CD4-positive, alpha-beta memory T cell (primary cell): Measurements from ENCODE around the gene RHCE. TPM values are rescaled to one million over a fixed set of nuclear protein-coding genes. Genes with fewer than 3 reads are reported as not detected.
"Not testable (repeated sequence)": the region's sequence is repeated elsewhere in the genome, so short reads cannot be mapped to it uniquely, and the experiment has no call there.

Experiments
- CTCF ChIA-PET: fragments of 350-600 bp; sonication (Branson Sonifier 250); formaldehyde crosslinking; loops from one replicate; lab custom pipeline; 2021; ENCODE audit warnings: inconsistent platforms; ENCODE audit not compliant: partially characterized antibody; lab: Charles Lee
- POLR2A ChIA-PET: fragments of 350-600 bp; sonication (Branson Sonifier 250); formaldehyde crosslinking; loops from one replicate; lab custom pipeline; 2021; ENCODE audit not compliant: partially characterized antibody; lab: Charles Lee
- DNase-seq, 5 donors: peaks; one replicate each; pipeline versions ENCODE4 v3.0.0 to v3.0.0-alpha.2; 2020 to 2022; ENCODE audit warnings: mixed read lengths in 1 of 5
- H3K27ac ChIP-seq: one replicate; pipeline ENCODE4 v1.7.0; 2013; ENCODE audit warnings: low read depth, low read length
- H3K27me3 ChIP-seq: 2 replicates; pipeline ENCODE4 v1.7.0; 2013; ENCODE audit warnings: mild to moderate bottlenecking, low read length, moderate library complexity; ENCODE audit not compliant: insufficient read depth
- H3K36me3 ChIP-seq: 2 replicates; pipeline ENCODE4 v1.7.0; 2013; ENCODE audit warnings: mild to moderate bottlenecking, low read length, moderate library complexity; ENCODE audit not compliant: insufficient read depth
- H3K4me1 ChIP-seq: 2 replicates; pipeline ENCODE4 v1.7.0; 2013; ENCODE audit warnings: mild to moderate bottlenecking, low read length, moderate library complexity; ENCODE audit not compliant: insufficient read depth
- H3K4me3 ChIP-seq, 2 donors: one replicate each; pipeline ENCODE4 v1.7.0; 2013; ENCODE audit warnings: low read length in 2 of 2, mild to moderate bottlenecking in 1 of 2
- H3K9me3 ChIP-seq, 2 donors: one replicate each; pipeline ENCODE4 v1.7.0; 2013; ENCODE audit warnings: low read length in 2 of 2, control low read depth in 1 of 2; ENCODE audit not compliant: control insufficient read depth in 1 of 2
- H3K27ac Mint-ChIP-seq, 7 donors: one replicate each; pipeline ENCODE4 v1.8.0; 2020 to 2021; ENCODE audit warnings: mixed read lengths in 7 of 7, mild to moderate bottlenecking in 6 of 7, inconsistent platforms in 3 of 7, moderate library complexity in 3 of 7
- H3K27me3 Mint-ChIP-seq, 2 donors: one replicate each; pipeline ENCODE4 v1.8.0; 2020 to 2021; ENCODE audit warnings: mixed read lengths in 2 of 2
- H3K36me3 Mint-ChIP-seq, 2 donors: one replicate each; pipeline ENCODE4 v1.8.0; 2020 to 2021; ENCODE audit warnings: mixed read lengths in 2 of 2, inconsistent platforms in 1 of 2, mild to moderate bottlenecking in 1 of 2
- H3K4me1 Mint-ChIP-seq, 4 donors: one replicate each; pipeline ENCODE4 v1.8.0; 2020 to 2021; ENCODE audit warnings: mixed read lengths in 4 of 4, mild to moderate bottlenecking in 1 of 4
- H3K4me3 Mint-ChIP-seq, 8 donors: one replicate each; pipeline ENCODE4 v1.8.0; 2020 to 2021; ENCODE audit warnings: mixed read lengths in 8 of 8, mild to moderate bottlenecking in 7 of 8, moderate library complexity in 6 of 8, inconsistent platforms in 3 of 8
- H3K9me3 Mint-ChIP-seq, 8 donors: one replicate each; pipeline ENCODE4 v1.8.0; 2020 to 2021; ENCODE audit warnings: mixed read lengths in 8 of 8, mild to moderate bottlenecking in 5 of 8, inconsistent platforms in 3 of 8, moderate library complexity in 1 of 8
- intact Hi-C: fragments of 100-400 bp; cut with micrococcal nuclease; formaldehyde crosslinking; loops from one replicate; pipeline ENCODE4 v1.15.1; 2023
- polyA plus RNA-seq, 2 donors: library from polyadenylated mRNA; unstranded; fragments of 300-500 nt; fragmentation: Illumina TruSeq; gene quantifications; one replicate each; pipeline ENCODE4 v1.2.3, GENCODE V29; 2021
- total RNA-seq, 2 experiments: library from RNA; stranded (reverse); gene quantifications; one replicate each; pipeline ENCODE4 v1.2.3, GENCODE V29; 2021

The RHCE gene
- total and polyA plus RNA-seq, 4 experiments from 2014 or later = 0.31 to 0.61 TPM; not detected in 2

GRCh38 chr1:25329950-25330349 is 90.7 kb downstream of the RHCE start:
- H3K36me3 Mint-ChIP-seq, CTCF ChIA-PET, intact Hi-C loops, POLR2A ChIA-PET, H3K36me3 ChIP-seq, H3K9me3 ChIP-seq, H3K27me3 Mint-ChIP-seq, H3K27ac ChIP-seq, H3K9me3 Mint-ChIP-seq, H3K4me3 ChIP-seq, H3K27me3 ChIP-seq: not testable (repeated sequence)
- H3K27ac Mint-ChIP-seq = peak overlapping the region; percentile 61 to 96 (median 92)
- H3K4me1 ChIP-seq = peaks cover 23% of the 10 kb centered on the region
- H3K4me3 Mint-ChIP-seq = peak overlapping the region in 7 of 8 donors; percentile 28 to 75 (median 55)
- DNase-seq = peak; percentile 5 to 42 (median 23)
- H3K4me1 Mint-ChIP-seq = peaks cover 8 to 44% (median 24%) of the 10 kb centered on the region in 4 donors

DNA sequence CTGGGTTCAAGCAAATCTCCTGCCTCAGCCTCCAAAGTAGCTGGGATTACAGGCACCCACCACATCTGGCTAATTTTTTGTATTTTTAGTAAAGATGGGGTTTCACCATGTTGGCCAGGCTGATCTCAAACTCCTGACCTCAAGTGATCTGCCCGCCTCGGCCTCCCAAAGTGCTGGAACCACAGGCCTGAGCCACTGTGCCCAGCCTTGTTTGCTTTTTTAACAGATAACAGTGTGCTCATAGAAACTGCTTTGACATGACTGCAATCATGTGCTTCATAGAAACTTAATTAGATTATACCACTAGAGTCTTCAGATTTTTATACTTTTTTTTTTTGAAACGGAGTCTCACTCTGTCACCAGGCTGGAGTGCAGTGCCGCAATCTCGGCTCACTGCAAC is 91.3 kb downstream of the RHCE start:
- Mint-ChIP-seq H3K4me3 (peak overlapping the region in 4 of 8 donors; percentile 34 to 65 (median 56)), H3K4me1 (peaks cover 8 to 39% (median 23%) of the 10 kb centered on the region in 4 donors), H3K27ac (peak overlapping the region; percentile 30 to 96 (median 92))
- H3K36me3 Mint-ChIP-seq, H3K27me3 ChIP-seq, H3K36me3 ChIP-seq, CTCF ChIA-PET, DNase-seq, H3K9me3 Mint-ChIP-seq, H3K27me3 Mint-ChIP-seq, intact Hi-C loops, H3K4me3 ChIP-seq, POLR2A ChIA-PET, H3K27ac ChIP-seq, H3K9me3 ChIP-seq: not testable (repeated sequence)
- H3K4me1 ChIP-seq = peaks cover 23% of the 10 kb centered on the region

DNA sequence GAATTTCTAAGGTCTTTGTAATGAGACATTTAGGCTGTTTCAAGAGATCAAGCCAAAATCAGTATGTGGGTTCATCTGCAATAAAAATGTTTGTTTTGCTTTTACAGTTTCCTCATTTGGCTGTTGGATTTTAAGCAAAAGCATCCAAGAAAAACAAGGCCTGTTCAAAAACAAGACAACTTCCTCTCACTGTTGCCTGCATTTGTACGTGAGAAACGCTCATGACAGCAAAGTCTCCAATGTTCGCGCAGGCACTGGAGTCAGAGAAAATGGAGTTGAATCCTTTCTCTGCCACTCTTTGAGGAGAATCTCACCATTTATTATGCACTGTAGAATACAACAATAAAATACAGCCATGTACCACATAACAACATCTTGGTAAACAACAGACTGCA is 91.8 kb downstream of the RHCE start:
- Mint-ChIP-seq H3K4me1 (peaks cover 8 to 34% (median 20%) of the 10 kb centered on the region in 4 donors), H3K27ac (peak overlapping the region in 3 of 7 donors; percentile 17 to 88 (median 82)), H3K4me3 (peak overlapping the region in 1 of 8 donors; percentile 8)
- H3K9me3 ChIP-seq, H3K4me3 ChIP-seq, DNase-seq, CTCF ChIA-PET, POLR2A ChIA-PET, H3K36me3 Mint-ChIP-seq, H3K36me3 ChIP-seq, intact Hi-C loops, H3K27ac ChIP-seq, H3K27me3 ChIP-seq, H3K27me3 Mint-ChIP-seq, H3K9me3 Mint-ChIP-seq: not testable (repeated sequence)
- peaks cover 23% of the 10 kb centered on the region for H3K4me1 ChIP-seq

DNA sequence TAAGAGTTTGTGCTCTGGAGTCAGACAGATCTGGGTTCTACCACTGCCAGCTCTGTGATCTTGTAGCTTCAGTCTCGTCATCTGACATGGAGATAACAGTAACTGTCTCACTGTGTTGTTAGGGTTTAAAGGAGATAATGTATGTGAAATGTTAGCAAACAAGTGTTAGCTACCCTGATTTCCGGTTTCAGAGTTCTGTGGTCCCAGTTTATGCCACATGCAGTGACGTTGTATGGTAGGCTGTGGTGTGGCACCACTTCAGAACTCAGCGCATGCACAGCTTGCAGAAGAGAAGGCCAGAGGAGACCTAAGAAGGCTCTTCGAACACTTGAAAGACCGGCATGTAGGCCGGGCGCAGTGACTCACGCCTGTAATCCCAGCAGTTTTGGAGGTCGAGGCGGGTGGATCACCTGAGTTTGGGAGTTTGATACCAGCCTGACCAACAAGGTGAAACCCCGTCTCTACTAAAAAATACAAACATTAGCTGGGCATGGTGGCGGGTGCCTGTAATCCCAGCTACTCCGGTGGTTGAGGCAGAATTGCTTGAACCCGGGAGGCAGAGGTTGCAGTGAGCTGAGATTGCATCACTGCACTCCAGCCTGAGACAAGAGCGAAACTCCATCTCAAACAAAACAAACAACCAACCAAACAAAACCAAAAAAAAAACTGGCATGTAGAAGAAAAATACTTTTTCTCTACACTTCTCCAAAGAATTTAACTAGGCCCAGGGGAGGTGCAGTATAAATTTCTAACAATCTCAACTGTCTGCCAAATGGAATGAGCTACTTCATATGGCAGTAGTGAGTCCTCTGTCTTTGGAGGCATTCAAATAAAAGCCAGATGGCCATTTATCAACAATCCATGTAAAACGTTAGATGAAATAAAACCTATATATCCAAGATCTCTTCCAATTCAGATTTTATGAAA is 92.5 kb downstream of the RHCE start:
- H3K36me3 ChIP-seq, H3K4me3 ChIP-seq, CTCF ChIA-PET: not testable (repeated sequence)

GRCh38 chr1:25324407-25324806 is 96.2 kb downstream of the RHCE start:
- H3K4me1 ChIP-seq, H3K9me3 Mint-ChIP-seq, H3K9me3 ChIP-seq, H3K4me3 Mint-ChIP-seq, H3K27ac ChIP-seq, POLR2A ChIA-PET, DNase-seq, H3K4me3 ChIP-seq, H3K36me3 Mint-ChIP-seq, H3K27ac Mint-ChIP-seq, H3K27me3 ChIP-seq, H3K27me3 Mint-ChIP-seq, intact Hi-C loops, CTCF ChIA-PET, H3K36me3 ChIP-seq: not testable (repeated sequence)
- H3K4me1 Mint-ChIP-seq = peaks cover 0 to 10% (median 2%) of the 10 kb centered on the region in 4 donors

More for the DNA sequence above, 92.5 kb downstream of the RHCE start:
- H3K27me3 Mint-ChIP-seq, H3K9me3 Mint-ChIP-seq, H3K4me3 Mint-ChIP-seq, DNase-seq, POLR2A ChIA-PET, H3K27me3 ChIP-seq, intact Hi-C loops, H3K9me3 ChIP-seq, H3K36me3 Mint-ChIP-seq, H3K27ac ChIP-seq: not testable (repeated sequence)
- peak overlapping the region in 2 of 7 donors; percentile 17 to 88 for H3K27ac Mint-ChIP-seq
- peaks cover 4 to 27% (median 15%) of the 10 kb centered on the region in 4 donors for H3K4me1 Mint-ChIP-seq
- H3K4me1 ChIP-seq = peaks cover 23% of the 10 kb centered on the region

DNA sequence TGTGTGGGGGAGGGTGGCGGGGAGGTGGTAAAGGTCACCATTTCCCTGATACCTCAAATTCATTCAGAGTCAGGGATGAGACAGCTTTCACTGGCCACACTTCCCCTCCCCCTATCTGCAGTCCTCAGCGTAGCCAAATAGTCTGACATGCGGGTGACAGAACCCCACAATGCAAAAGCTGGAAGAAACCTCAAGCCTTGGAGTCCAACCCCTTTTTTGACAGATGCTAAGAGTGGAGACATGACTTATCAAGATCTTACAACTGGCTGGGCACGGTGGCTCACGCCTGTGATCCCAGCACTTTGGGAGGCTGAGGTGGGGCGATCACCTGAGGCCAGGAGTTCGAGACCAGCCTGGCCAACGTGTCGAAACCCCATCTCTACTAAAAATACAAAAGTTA is 98.5 kb downstream of the RHCE start:
- H3K9me3 ChIP-seq, H3K27ac ChIP-seq, H3K27me3 Mint-ChIP-seq, CTCF ChIA-PET, POLR2A ChIA-PET, H3K27me3 ChIP-seq, DNase-seq, H3K36me3 ChIP-seq, H3K4me3 Mint-ChIP-seq, intact Hi-C loops, H3K4me3 ChIP-seq, H3K4me1 Mint-ChIP-seq, H3K36me3 Mint-ChIP-seq, H3K27ac Mint-ChIP-seq, H3K9me3 Mint-ChIP-seq, H3K4me1 ChIP-seq: not testable (repeated sequence)

- intact Hi-C loops, H3K27ac ChIP-seq, H3K27me3 ChIP-seq, DNase-seq, H3K27me3 Mint-ChIP-seq, CTCF ChIA-PET, H3K4me3 Mint-ChIP-seq, H3K4me3 ChIP-seq, H3K36me3 ChIP-seq, H3K9me3 Mint-ChIP-seq, POLR2A ChIA-PET, H3K9me3 ChIP-seq, H3K36me3 Mint-ChIP-seq, H3K4me1 ChIP-seq, H3K4me1 Mint-ChIP-seq: not testable (repeated sequence)
- H3K27ac Mint-ChIP-seq = peak overlapping the region in 1 of 7 donors; percentile 85
These were observed 100.2 kb downstream of the RHCE start for GRCh38 chr1:25320314-25320938.
